Glomerular visceral epithelial cell (primary cell): Measurements from ENCODE around the gene RFPL1.
A peak's percentile ranks its signal among the peaks of the same experiment; 100 is the strongest.

ENCODE experiments used
- DNase-seq: peaks from one replicate; pipeline ENCODE4 v3.0.0-alpha.2; 2016; ENCODE audit errors: extremely low spot score

RFPL1 gene

GRCh38 chr22:29442976-29443375 is 4.6 kb downstream of the RFPL1 start:
- DNase-seq = no peak

DNA sequence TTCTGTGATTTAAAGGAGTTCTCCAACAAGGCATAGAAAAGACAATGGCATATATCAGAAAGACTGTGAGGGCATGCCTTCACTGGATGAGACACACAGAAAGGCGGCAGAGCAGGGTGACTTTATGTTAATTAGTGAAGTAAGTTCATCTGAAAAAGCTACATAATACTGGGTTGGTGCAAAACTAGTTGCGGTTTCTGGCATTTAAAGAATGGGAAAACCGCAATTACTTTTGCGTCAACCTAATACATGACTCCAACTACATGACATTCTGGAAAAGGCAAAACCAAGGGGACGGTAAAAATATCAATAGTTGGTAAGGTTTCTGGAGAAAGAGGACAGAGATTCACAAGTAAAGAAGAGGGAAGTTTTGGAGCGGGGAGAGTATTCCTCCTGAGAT is 5.1 kb downstream of the RFPL1 start:
- DNase-seq = peak; percentile 71

- no peak for DNase-seq
These were observed 5.7 kb downstream of the RFPL1 start for GRCh38 chr22:29443861-29444792.

- DNase-seq = no peak
These were observed 7.1 kb downstream of the RFPL1 start for GRCh38 chr22:29445508-29445907.

GRCh38 chr22:29447906-29448305 is 9.5 kb downstream of the RFPL1 start:
- DNase-seq = no peak

DNA sequence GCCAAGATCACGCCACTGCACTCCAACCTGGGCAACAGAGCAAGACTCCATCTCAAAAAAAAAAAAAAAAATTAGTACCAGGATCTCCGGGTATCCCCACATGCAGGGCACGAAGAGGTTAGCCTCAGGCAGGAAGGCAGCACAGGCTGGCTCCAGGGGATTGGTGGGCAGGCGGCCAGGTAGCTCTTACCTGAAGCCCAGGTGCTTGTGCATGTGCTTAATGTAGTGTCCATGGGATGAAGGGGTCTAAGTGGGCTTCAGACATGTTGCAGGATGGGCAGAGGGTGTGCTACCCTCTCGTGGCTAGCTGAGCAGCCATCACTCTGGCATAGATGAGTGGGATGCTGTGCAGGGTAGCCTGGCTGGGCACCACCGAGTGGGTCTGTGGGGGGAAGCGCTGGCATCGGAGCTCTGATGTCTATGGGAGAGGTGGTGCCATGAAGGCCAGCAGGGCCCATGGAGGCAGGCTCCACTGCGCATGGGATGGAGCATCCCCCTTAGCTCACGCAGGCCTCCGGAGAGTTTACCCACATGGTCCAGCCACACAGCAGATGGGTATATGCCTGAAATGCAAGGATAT is 11.0 kb downstream of the RFPL1 start:
- no peak for DNase-seq

DNA sequence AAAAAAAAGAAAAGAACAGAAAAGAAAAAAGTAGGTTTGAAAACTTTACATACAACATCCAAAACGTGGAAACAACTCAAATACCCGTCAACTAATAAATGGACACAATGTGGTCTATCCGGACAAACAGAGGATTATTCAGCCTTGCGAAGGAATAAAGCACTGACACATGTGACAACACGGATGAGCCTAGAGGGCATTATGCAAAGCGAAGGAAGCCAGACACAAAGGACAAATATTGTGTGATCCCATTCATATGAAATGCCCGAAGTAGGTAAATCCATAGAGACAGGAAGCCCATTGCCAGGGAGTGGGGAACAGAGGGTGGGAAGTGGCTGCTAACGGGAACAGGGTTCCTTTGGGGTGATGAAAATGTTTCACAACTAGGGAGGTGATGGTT is 11.8 kb downstream of the RFPL1 start:
- no peak for DNase-seq

DNA sequence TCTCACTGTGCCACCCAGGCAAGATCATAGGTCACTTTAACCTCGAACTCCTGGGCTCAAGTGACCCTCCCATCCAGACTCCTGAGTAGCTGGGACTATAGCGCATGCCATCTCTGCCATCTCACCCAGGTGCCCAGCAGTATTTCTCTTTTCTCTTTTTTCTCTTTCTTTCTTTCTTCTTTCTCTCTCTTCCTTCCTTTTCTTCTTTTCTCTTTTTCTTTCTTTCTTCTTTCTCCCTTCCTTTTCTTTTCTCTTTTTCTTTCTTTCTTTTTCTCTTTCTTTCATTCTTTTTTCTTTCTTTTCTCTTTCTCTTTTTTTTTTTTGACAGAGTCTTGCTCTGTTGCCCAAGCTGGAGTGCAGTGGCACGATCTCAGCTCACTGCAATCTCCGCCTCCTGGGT is 13.5 kb downstream of the RFPL1 start:
- DNase-seq = no peak

- DNase-seq = no peak
These were observed 15.9 kb downstream of the RFPL1 start for GRCh38 chr22:29454276-29454675.

DNA sequence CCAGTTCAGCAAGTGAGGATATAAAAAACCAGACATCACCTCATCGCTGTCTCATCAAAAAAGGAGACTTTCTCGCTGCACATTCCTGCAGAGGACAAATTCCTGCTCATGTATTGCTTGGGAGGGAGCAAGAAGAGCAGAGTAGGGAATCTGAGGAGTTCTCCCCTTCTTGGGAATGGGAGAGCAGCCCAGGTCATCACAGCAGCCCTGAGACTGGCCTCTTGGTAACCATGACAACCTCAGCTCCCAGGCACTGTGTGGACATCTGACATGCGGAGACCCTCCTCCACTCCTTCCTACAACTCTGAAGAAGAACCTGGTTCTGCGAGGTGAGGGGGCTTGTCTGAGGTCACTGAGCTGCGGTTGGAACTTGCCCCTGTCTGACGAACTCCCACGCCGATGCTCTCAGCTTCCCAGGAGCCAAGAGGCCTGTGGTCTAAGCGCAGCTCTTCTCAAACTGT is 17.9 kb downstream of the RFPL1 start:
- peak; percentile 82 for DNase-seq

- DNase-seq = peak; percentile 15
These were observed 19.3 kb downstream of the RFPL1 start for GRCh38 chr22:29457730-29458129.

- DNase-seq = no peak
These were observed 20.2 kb downstream of the RFPL1 start for GRCh38 chr22:29458551-29458950.

DNA sequence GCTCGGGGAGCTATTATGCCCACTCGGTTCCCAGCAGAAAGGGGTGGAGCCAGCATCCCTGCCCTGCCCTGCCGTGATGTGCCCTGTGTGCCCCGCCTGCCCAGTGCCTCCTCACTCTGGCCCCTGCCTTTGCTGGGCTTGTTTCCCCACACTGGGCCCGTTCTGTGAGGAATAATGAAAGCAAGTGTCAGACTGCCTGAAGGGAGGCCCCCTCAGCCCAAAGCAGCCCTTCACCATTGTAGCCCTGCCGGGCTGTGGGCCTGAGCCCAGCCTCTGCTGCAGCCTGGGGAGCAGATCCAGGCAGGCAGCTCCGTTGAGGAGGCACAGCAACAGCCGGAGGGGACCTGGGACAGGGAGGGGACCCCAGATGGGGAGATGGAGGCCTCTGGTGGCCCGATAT is 21.4 kb downstream of the RFPL1 start:
- DNase-seq = no peak

DNA sequence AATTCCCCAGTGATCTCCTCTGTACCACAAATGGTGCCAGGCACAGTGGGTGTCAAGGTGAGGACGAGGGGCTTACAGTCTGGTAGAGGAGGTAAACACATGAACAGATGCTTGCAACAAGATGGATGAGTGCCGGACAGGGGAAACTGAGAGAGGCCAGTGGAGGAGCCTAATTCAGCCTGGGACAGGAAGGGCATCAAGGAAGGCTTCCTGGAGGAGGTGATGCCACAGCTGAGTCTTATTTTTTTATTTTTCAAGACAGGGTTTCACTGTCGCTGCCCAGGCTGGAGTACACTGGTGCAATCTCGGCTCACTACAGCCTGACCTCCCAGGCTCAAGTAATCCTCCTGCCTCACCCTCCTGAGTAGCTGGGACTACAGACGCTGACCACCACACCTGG is 22.9 kb downstream of the RFPL1 start:
- no peak for DNase-seq

GRCh38 chr22:29463629-29464028 is 25.2 kb downstream of the RFPL1 start:
- DNase-seq = no peak

- no peak for DNase-seq
These were observed 26.2 kb downstream of the RFPL1 start for GRCh38 chr22:29464581-29464980.

DNA sequence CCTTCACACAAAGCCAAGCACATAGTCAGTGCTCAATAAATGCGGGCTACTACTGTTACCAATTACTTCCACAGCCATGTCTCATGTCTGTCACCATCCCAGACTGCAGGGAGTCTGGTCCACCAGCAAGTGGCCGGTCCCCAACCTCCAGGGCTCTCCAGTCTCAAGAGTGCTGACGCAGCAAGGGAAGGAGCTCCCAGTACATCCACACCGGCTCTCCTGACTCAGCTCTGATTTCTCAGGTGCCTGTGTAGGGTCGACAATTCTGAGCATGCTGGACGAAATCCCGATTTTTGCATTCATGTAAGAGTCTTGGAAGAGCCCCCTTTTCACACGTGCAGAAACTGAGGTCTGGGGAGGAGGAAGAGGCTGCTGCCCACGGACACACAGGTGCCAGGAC is 31.4 kb downstream of the RFPL1 start:
- DNase-seq = no peak

GRCh38 chr22:29470159-29470855 is 31.9 kb downstream of the RFPL1 start:
- peak; percentile 42 for DNase-seq

DNA sequence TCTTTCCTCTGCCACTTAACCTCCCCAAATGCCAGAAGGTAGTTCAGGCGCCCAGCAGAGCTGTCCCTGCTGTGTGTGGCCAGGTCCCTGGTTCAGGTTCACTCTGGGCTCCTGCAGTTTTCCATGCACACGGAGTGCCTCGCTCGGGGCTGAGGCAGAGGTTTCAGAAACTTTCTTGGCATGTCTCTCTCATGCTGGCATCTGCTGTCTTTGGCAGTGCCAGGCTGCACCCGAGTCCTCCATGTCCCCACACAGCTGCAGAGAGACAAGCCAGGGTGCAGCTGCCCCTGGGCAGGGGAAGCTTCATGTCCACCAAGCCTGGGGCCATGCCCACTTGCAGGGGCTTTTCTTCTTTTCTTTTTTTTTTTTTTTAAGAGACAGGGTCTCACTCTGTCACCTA is 34.6 kb downstream of the RFPL1 start:
- no peak for DNase-seq

- no peak for DNase-seq
These were observed 37.2 kb downstream of the RFPL1 start for GRCh38 chr22:29475550-29475949.

DNA sequence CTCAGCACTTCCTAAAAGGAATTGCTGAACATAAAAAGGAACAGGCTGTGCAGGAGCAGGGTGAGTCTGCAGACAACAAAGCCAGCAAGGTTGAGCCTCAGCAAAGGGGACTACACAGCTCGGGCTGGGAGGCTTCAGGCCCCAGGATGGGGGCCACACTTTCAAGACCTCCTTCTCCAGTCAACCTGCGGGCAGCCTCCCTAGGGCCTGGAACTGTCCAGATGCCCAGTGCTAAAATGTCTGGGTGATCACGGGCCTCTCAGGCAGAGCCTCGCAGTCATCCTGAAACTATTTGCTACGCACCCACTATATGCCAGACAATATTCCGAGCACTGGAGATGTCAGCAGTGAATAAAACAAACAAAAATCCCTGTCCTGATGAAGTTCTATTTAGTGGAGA is 37.7 kb downstream of the RFPL1 start:
- DNase-seq = no peak

GRCh38 chr22:29477723-29478318 is 39.4 kb downstream of the RFPL1 start:
- no peak for DNase-seq
